IPS-20b (cell line): ENCODE measurements around the gene STON1.
"Not testable (repeated sequence)": the region's sequence is repeated elsewhere in the genome, so short reads cannot be mapped to it uniquely, and the experiment has no call there.

Source experiments
- H3K27ac ChIP-seq: one replicate; pipeline ENCODE4 v1.5.1; 2013; ENCODE audit warnings: low read length
- H3K27me3 ChIP-seq: 2 replicates; pipeline ENCODE4 v1.6.1; 2013; ENCODE audit warnings: mild to moderate bottlenecking, low read length, inconsistent platforms; ENCODE audit not compliant: insufficient read depth
- H3K36me3 ChIP-seq: 2 replicates; pipeline ENCODE4 v1.6.1; 2013; ENCODE audit warnings: low read depth, mild to moderate bottlenecking, inconsistent platforms, low read length, moderate library complexity; ENCODE audit not compliant: insufficient read depth
- H3K4me1 ChIP-seq: 2 replicates; pipeline ENCODE4 v1.6.1; 2013; ENCODE audit warnings: mild to moderate bottlenecking, control low read depth, inconsistent platforms, low read length, moderate library complexity; ENCODE audit not compliant: insufficient read depth
- H3K4me3 ChIP-seq: 2 replicates; pipeline ENCODE4 v1.5.1; 2013; ENCODE audit warnings: mild to moderate bottlenecking, low read length, inconsistent platforms
- H3K9ac ChIP-seq: 2 replicates; pipeline ENCODE4 v1.6.1; 2013; ENCODE audit warnings: low read depth, mild to moderate bottlenecking, inconsistent platforms, low read length, moderate library complexity
- H3K9me3 ChIP-seq: 2 replicates; pipeline ENCODE4 v1.6.1; 2013; ENCODE audit warnings: mild to moderate bottlenecking, low read depth, low read length, inconsistent platforms; ENCODE audit not compliant: insufficient read depth

Gene STON1

DNA sequence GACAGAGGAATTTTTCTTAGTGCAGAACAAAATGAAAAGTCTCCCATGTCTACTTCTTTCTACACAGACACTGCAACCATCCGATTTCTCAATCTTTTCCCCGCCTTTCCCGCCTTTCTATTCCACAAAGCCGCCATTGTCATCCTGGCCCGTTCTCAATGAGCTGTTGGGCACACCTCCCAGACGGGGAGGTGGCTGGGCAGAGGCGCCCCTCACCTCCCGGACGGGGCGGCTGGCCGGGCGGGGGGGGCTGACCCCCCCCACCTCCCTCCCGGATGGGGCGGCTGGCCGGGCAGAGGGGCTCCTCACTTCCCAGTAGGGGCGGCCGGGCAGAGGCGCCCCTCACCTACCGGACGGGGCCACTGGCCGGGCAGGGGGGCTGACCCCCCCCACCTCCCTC is 25.1 kb downstream of the STON1 start:
- H3K4me3 ChIP-seq, H3K27ac ChIP-seq, H3K4me1 ChIP-seq, H3K36me3 ChIP-seq, H3K27me3 ChIP-seq, H3K9ac ChIP-seq, H3K9me3 ChIP-seq: not testable (repeated sequence)

GRCh38 chr2:48558456-48558855 is 28.5 kb downstream of the STON1 start:
- Histone ChIP-seq H3K9me3 (no peaks in the 10 kb centered on the region), H3K9ac (no peak overlapping the region), H3K36me3 (no peaks in the 10 kb centered on the region), H3K27me3 (no peaks in the 10 kb centered on the region), H3K27ac (no peak overlapping the region), H3K4me1 (peaks cover 12% of the 10 kb centered on the region; the same call in 1 of the 2 replicates), H3K4me3 (no peak overlapping the region)

DNA sequence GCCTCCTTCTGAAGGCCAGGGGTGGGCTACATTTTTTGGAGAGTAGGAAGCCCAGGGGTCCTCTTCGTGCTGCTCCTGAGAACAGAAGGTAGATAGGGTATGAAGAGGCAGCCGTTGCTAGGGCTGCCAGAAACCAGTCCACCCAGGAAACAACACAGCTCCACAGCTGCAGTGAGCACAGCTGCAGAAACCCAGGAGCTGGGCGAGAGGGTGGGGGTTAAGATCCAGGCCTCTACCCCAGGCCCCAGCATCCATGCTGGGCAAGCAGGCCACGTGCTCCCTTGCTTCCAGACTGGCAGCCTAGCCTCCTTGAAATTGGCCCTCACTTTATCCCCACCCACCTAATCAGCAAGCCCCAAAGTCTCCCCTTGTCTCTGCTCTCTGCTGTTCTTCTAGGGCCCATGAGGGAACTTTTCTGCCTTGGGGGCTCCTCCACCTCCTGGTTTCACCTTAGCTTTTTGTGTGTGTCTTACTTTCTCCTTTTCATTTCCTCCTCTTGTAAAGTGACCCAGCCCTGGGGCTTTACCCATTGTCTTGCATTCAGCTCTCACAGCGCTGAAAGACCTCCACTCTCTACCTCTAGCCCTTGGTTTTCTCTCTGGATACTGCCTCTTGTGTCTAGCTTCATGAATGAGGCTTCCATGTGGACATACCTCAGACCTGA is 30.7 kb downstream of the STON1 start:
- Histone ChIP-seq H3K27ac (no peak overlapping the region), H3K9ac (no peak overlapping the region), H3K9me3 (no peaks in the 10 kb centered on the region), H3K4me1 (peaks cover 12% of the 10 kb centered on the region; the same call in 1 of the 2 replicates), H3K4me3 (no peak overlapping the region), H3K27me3 (no peaks in the 10 kb centered on the region), H3K36me3 (no peaks in the 10 kb centered on the region)

GRCh38 chr2:48562281-48562680 is 32.3 kb downstream of the STON1 start:
- Histone ChIP-seq H3K27ac (no peak overlapping the region), H3K27me3 (no peaks in the 10 kb centered on the region), H3K9ac (no peak overlapping the region), H3K9me3 (no peaks in the 10 kb centered on the region), H3K4me3 (no peak overlapping the region), H3K36me3 (no peaks in the 10 kb centered on the region), H3K4me1 (peaks cover 12% of the 10 kb centered on the region; the same call in 1 of the 2 replicates)

DNA sequence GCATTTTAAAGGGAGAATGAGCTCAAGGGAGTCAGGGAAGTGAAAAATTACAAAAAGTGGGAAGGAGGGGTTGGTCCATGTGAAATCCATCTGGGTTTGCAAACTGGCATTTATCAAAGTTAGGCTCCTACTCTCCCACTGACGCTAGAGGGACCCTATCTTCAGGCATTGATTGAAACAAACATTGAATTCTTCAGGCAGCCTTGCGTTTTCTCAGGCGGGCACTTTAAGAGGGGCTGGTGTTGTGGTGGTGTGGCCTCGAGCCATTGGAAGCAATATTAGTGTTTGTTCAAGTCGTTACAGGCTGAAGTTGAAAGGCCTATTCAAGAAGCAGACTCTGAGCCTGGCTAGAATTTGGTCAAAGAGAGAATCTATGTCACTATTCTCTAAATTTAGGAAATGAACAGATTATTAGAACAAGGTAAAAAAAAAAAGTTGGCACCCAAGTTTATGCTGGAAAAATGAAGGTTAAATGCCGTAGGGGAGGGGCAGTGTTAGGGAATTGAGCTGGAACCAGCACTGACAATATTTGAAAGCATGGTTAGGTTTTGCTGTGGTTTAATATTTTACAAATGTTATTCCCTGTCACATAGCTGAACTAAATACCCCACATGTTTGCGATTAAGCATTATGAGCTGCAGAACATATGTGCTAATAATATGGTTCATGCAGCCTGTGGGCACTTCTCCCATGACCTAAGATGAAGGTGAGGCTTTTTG is 36.8 kb downstream of the STON1 start:
- Histone ChIP-seq H3K9ac (no peak overlapping the region), H3K27me3 (no peaks in the 10 kb centered on the region), H3K27ac (no peak overlapping the region), H3K4me1 (no peaks in the 10 kb centered on the region), H3K4me3 (no peak overlapping the region), H3K36me3 (no peaks in the 10 kb centered on the region), H3K9me3 (no peaks in the 10 kb centered on the region)

GRCh38 chr2:48567671-48568070 is 37.7 kb downstream of the STON1 start:
- no peak overlapping the region for H3K27ac ChIP-seq

GRCh38 chr2:48568547-48568946 is 38.6 kb downstream of the STON1 start:
- H3K9me3 ChIP-seq = no peaks in the 10 kb centered on the region
- H3K9ac ChIP-seq = no peak overlapping the region
- H3K36me3 ChIP-seq = no peaks in the 10 kb centered on the region
- H3K4me3 ChIP-seq = no peak overlapping the region
- no peaks in the 10 kb centered on the region for H3K27me3 ChIP-seq
- H3K4me1 ChIP-seq = no peaks in the 10 kb centered on the region
- H3K27ac ChIP-seq = no peak overlapping the region

More at GRCh38 chr2:48567671-48568070, 37.7 kb downstream of the STON1 start:
- Histone ChIP-seq H3K4me3 (no peak overlapping the region), H3K9ac (no peak overlapping the region), H3K9me3 (no peaks in the 10 kb centered on the region), H3K4me1 (no peaks in the 10 kb centered on the region), H3K36me3 (no peaks in the 10 kb centered on the region), H3K27me3 (no peaks in the 10 kb centered on the region)

- H3K36me3 ChIP-seq = no peaks in the 10 kb centered on the region
- no peaks in the 10 kb centered on the region for H3K9me3 ChIP-seq
- H3K4me3 ChIP-seq = no peak overlapping the region
- no peaks in the 10 kb centered on the region for H3K27me3 ChIP-seq
- no peaks in the 10 kb centered on the region for H3K4me1 ChIP-seq
- H3K9ac ChIP-seq = no peak overlapping the region
- no peak overlapping the region for H3K27ac ChIP-seq
These were observed 39.5 kb downstream of the STON1 start for GRCh38 chr2:48569433-48569832.

DNA sequence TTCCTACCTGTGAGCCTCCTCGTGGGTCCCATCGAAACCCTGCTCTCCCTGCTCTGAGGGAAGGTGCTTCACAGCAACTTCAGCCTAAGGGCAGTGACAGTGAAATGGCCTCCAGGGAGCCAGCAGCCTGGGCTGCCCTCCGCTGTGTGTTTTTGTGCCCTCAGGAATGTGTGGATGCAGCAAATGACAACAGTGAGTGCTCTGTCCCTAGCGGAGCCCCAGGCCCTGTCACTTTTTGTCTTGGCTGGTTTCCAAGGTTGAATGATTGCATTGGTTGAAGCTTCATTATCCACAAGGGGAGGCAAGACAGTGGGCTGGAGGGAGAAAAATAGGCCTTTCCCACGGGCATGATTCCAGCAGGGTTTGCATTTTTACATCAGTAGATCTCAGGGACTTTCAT is 42.9 kb downstream of the STON1 start:
- Histone ChIP-seq H3K27me3 (no peaks in the 10 kb centered on the region), H3K36me3 (no peaks in the 10 kb centered on the region), H3K4me1 (no peaks in the 10 kb centered on the region), H3K9me3 (no peaks in the 10 kb centered on the region), H3K9ac (no peak overlapping the region), H3K4me3 (no peak overlapping the region), H3K27ac (no peak overlapping the region)

- no peak overlapping the region for H3K9ac ChIP-seq
- no peaks in the 10 kb centered on the region for H3K27me3 ChIP-seq
- H3K9me3 ChIP-seq = no peaks in the 10 kb centered on the region
- no peaks in the 10 kb centered on the region for H3K36me3 ChIP-seq
- H3K27ac ChIP-seq = no peak overlapping the region
- no peak overlapping the region for H3K4me3 ChIP-seq
- H3K4me1 ChIP-seq = no peaks in the 10 kb centered on the region
These were observed 44.7 kb downstream of the STON1 start for GRCh38 chr2:48574353-48575287.

DNA sequence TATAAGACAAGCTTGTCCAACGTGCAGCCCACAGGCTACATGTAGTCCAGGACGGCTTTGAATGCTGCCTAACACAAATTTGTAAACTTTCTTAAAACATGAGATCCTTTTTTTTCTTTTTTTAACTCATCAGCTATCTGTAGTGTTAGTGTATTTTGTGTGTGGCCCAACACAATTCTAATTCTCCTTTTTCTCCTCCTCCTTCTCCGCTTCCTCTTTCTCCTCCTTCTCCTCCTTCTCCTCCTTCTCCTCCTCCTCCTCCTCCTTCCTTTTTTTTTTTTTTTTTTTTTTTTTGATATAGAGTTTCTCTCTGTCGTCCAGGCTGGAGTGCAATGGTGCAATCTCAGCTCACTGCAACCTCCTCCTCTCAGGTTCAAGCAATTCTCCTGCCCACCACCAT is 48.4 kb downstream of the STON1 start:
- Histone ChIP-seq H3K9me3 (no peaks in the 10 kb centered on the region), H3K27ac (no peak overlapping the region), H3K27me3 (no peaks in the 10 kb centered on the region), H3K36me3 (no peaks in the 10 kb centered on the region), H3K4me3 (no peak overlapping the region), H3K4me1 (no peaks in the 10 kb centered on the region), H3K9ac (no peak overlapping the region)
